ENCODE data around the gene MEOX2. TPM values are rescaled to one million over a fixed set of nuclear protein-coding genes. Genes with fewer than 3 reads are reported as not detected.

Gene MEOX2
- total and polyA plus RNA-seq, 2 experiments from 2014 or later, result 0.34 TPM; not detected in 1

- Histone ChIP-seq H3K36me3 (no peaks in the 10 kb centered on the region), H3K9me3 (ENCODE audit: low read depth) (no peaks in the 10 kb centered on the region), H3K4me3 (no peak overlapping the region), H3K27me3 (no peaks in the 10 kb centered on the region), H3K4me1 (ENCODE audit: low read depth) (no peaks in the 10 kb centered on the region), H3K27ac (no peak overlapping the region)
- no peak for DNase-seq (ENCODE audit: low read depth in 1 of 2, low spot score in 1 of 2)
- TF ChIP-seq CTCF (IDR thresholded peaks at IDR 0.05; ENCODE audit: low read depth, low read length), result no peak
Measured at GRCh38 chr7:15628876-15629275, 57.6 kb downstream of the MEOX2 start.

GRCh38 chr7:15626041-15626440 is 60.4 kb downstream of the MEOX2 start:
- Histone ChIP-seq H3K4me1 (ENCODE audit: low read depth) (no peaks in the 10 kb centered on the region), H3K27me3 (no peaks in the 10 kb centered on the region), H3K4me3 (no peak overlapping the region), H3K36me3 (no peaks in the 10 kb centered on the region), H3K9me3 (ENCODE audit: low read depth) (no peaks in the 10 kb centered on the region), H3K27ac (no peak overlapping the region)
- TF ChIP-seq CTCF (IDR thresholded peaks at IDR 0.05; ENCODE audit: low read depth, low read length), result no peak
- no peak for DNase-seq (ENCODE audit: low read depth in 1 of 2, low spot score in 1 of 2)

- TF ChIP-seq CTCF (IDR thresholded peaks at IDR 0.05; ENCODE audit: low read depth, low read length), result no peak
- H3K4me1 ChIP-seq (ENCODE audit: low read depth), result no peaks in the 10 kb centered on the region
- DNase-seq (ENCODE audit: low read depth in 1 of 2, low spot score in 1 of 2), result no peak
- H3K4me3 ChIP-seq, result no peak overlapping the region
- H3K9me3 ChIP-seq (ENCODE audit: low read depth), result no peaks in the 10 kb centered on the region
- H3K27me3 ChIP-seq, result no peaks in the 10 kb centered on the region
- H3K36me3 ChIP-seq, result no peaks in the 10 kb centered on the region
- no peak overlapping the region for H3K27ac ChIP-seq
Measured at GRCh38 chr7:15625466-15625865, 61.0 kb downstream of the MEOX2 start.

GRCh38 chr7:15621468-15621867 is 65.0 kb downstream of the MEOX2 start:
- no peak for DNase-seq (ENCODE audit: low read depth in 1 of 2, low spot score in 1 of 2)
- no peaks in the 10 kb centered on the region for H3K36me3 ChIP-seq
- no peak for TF ChIP-seq CTCF (IDR thresholded peaks at IDR 0.05; ENCODE audit: low read depth, low read length)
- H3K27me3 ChIP-seq, result no peaks in the 10 kb centered on the region
- no peak overlapping the region for H3K27ac ChIP-seq
- H3K4me3 ChIP-seq, result no peak overlapping the region
- no peaks in the 10 kb centered on the region for H3K4me1 ChIP-seq (ENCODE audit: low read depth)
- no peaks in the 10 kb centered on the region for H3K9me3 ChIP-seq (ENCODE audit: low read depth)

GRCh38 chr7:15620491-15621185 is 65.8 kb downstream of the MEOX2 start:
- Histone ChIP-seq H3K27me3 (no peaks in the 10 kb centered on the region), H3K36me3 (no peaks in the 10 kb centered on the region), H3K4me1 (ENCODE audit: low read depth) (no peaks in the 10 kb centered on the region), H3K9me3 (ENCODE audit: low read depth) (no peaks in the 10 kb centered on the region), H3K4me3 (no peak overlapping the region), H3K27ac (no peak overlapping the region)
- TF ChIP-seq CTCF (IDR thresholded peaks at IDR 0.05; ENCODE audit: low read depth, low read length), result no peak
- peak in 1 of 2 donors; percentile 3 for DNase-seq (ENCODE audit: low read depth in 1 of 2, low spot score in 1 of 2)
